Fibroblast of gingiva (primary cell): ENCODE measurements around the gene CCDC86.

ENCODE experiments used
- DNase-seq: peaks from one replicate; pipeline ENCODE4 v3.0.0-alpha.2; 2011; ENCODE audit warnings: low read depth

CCDC86 gene

GRCh38 chr11:60831143-60831500, 10.8 kb upstream of the CCDC86 start:
- peak; percentile 64 for DNase-seq

DNA sequence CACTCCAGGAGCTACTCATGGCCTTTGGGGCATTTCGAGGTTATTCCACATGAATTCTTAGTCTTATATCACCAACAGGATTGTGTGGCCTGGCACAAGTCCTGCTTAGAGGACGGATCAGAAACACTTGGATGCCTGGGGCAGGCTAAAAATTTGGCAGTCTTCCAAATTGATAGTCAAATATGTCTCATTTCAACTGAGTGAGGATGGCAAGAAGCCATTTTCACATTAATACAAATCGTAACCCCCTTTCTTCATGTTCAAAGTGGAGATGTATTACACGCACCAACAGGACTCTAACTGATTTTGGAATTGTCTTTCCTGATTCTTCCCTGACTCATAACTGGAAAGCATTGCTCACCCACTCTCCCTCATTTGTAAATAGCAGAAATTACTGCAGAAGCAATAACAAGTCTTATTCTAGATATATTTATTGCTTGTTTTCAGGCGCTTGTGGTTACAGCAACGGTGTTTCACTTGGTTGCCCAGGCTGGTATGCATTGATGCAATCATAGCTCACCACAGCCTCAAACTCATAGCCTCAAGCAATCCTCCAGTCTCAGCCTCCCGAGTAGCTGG, 10.3 kb upstream of the CCDC86 start:
- peak; percentile 24 for DNase-seq

DNA sequence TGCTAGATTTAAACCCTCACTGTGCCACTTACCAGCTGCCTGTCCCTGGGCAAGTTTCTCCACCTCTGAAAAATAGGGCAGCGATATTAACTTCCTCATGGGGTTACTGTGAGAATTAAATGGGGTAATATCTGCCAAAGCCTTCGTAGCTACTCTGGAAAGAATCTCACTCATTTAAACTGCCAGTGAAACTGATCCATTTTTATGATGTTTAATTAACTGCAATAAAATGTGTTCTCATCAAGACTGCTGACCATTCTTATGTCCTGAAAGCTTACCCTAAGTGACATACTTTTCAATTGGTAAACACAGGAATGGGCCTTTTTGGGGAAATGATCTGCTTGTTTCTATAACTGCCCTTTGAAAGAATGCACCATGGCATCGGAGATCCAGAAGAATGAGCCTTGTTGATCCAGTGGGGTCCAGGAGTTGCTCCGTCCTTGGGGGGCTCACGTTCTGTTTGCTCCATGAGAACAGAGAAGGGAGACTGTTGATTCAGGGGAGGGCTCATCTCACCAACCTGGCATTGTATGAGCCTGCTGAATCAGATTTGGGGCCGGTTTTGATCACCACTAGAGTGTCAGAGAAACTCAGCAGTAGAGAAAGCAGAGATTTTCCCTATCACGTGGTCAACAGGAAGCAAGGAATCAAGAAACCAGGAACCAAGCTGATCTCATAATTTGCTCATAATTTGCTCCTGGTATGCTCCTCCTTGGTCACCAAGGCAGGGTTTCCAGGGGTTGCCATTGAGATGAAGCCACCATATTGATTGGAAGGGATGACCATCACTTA, 7.0 kb upstream of the CCDC86 start:
- DNase-seq, result no peak

DNA sequence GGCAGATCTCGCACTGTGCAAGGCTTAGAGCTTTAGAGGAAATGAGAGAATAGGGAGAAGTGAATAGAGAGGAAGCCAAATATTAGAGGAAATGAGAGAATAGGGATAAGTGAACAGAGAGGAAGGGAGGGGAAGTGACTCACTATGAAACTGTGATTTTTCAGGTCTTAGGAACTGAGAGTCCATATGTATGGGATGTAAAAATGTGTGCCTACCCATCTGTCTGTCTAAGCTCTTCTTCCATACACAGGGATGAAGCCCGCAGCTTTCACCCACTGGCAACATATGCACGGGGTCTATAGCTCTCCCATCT, 6.4 kb upstream of the CCDC86 start:
- DNase-seq, result no peak

DNA sequence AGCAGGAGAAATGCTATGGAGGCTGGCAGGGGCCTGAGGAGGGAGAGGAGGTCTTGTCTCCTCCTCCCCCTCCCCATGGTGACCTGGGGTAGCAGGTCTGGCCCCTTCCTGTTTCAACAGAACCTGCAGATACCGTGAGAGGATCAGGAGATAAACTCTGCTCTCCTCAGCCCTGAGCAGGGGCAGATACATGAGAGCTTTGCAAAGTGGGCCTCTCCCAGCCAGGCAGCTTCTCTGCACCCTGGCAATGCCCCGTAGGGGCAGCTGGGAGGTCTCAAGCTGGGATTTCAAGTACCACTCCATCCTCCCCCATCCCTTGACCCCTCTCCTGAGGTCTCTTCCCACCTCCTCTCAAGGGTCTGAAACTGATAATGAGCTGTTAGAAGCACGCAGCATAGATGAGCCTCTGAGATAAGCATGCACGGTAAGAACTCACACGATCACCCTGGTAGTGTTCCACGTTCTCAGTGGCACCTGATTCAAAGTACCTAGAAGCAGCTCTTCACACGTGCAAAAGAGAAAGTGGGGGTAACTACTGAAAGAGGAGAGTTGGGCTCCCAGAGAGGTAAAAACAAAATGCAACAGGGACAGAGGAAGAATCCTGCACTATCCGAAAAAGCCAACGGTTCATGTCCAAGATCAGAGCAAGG, 4.9 kb upstream of the CCDC86 start:
- no peak for DNase-seq

GRCh38 chr11:60838132-60838531, 3.8 kb upstream of the CCDC86 start:
- no peak for DNase-seq

DNA sequence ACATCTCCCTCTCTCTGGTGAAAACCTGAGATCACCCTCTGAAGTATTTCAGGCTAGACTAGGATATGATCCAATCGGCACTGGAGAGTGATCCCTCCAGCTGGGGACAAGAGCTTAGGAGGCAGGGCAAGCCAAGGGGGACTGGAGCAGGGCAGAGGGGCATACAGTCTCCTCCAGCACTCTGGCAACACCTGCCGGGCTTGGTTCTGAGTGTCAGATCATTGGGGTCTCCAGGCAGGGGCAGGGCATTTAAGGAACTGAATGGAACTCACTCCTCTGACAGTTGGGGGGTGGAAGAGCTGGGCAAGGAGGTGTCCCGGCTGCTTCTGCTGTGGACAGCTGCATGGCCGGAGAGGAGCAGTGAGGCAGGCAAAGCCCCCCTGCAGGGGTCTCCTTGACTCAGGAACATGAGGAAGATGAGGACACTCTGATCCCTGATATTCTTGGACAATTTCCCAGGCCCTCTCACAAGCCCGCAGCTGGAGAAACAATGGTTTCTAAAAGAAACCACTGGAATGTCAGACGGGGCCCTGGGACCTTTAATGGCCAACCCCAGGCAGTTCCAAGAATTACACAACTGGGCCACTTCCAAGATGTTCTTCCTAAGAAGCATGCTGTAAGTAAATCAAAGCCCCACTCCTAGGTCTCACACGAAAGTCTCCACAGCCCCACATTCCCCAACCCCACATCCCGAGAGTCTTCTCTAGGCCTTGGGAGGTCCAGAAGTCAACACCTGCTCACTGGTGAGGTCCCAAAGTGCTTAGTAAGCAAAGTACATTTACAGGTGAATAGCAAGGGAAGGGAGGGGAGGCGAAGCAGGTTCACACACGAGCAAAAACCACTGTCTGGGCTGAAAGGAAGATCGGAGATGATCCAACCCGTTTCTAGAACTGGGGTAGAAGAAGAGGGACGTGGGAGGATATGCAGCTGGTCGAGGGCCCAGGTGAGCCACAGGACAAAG, 1.2 kb upstream of the CCDC86 start:
- DNase-seq, result peak; percentile 92

- DNase-seq, result no peak
Measured at GRCh38 chr11:60842668-60843600, 1.0 kb downstream of the CCDC86 start.

- no peak for DNase-seq
Measured at GRCh38 chr11:60844045-60844869, 2.3 kb downstream of the CCDC86 start.

- DNase-seq, result no peak
Measured at GRCh38 chr11:60844870-60845221, 2.9 kb downstream of the CCDC86 start.

- DNase-seq, result no peak
Measured at GRCh38 chr11:60845338-60845737, 3.4 kb downstream of the CCDC86 start.

DNA sequence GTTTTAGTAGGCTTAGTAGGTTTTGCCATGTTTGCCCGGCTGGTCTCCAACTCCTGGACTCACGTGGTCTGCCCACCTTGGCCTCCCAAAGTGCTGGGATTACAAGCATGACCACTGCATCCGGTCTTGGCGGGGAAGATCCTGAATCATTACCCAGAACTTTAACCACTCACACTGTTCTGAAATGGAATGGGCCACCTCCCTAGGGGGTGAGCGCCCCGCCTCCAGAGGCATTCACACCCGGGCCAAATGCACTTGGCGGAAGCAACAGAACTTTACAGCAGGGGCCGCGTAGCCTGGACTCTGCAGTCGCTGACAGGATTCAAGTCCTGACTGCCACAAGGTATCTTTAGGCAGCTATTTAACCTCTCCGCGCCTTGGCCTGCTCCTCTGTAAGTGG, 5.4 kb downstream of the CCDC86 start:
- DNase-seq, result no peak

GRCh38 chr11:60847896-60848295, 6.0 kb downstream of the CCDC86 start:
- no peak for DNase-seq

GRCh38 chr11:60848714-60849151, 6.8 kb downstream of the CCDC86 start:
- no peak for DNase-seq

DNA sequence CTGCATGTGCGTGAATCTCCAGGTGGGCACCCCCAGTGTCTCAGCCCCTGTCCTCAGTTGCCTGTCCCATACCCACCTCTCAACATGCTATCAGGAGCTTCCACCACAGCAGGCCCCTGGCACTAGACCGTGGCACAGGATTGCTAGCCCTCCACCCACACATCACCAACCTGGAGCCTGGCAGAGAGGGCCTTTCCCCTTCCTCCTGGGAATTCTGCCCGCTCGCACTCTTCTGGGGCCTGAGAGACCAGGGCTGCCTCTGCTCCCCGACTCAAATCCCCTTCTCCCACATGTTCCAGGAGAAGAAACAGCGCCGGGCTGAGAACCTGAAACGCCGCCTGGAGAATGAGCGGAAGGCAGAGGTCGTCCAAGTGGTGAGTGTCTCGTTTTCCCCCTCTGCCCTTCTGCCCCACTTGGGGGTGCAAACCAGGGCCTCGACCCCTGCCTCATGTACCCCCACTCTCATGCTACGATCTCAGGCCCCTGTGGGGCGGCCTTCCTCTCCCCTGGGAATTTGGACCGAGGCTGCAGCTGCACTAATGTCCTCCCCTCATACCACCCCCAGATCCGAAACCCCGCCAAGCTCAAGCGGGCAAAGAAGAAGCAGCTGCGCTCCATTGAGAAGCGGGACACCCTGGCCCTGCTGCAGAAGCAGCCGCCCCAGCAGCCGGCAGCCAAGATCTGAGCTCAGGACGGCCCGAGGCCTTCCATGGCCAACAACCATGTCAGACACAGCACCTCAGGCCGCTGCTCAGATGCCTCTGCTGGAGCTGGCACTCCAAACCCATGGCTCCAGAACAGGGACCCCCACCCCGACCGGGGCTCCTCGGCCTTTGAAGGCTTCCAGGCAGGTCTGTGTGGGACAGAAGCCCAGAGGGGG, 8.0 kb downstream of the CCDC86 start:
- no peak for DNase-seq

- DNase-seq, result no peak
Measured at GRCh38 chr11:60851327-60852104, 9.6 kb downstream of the CCDC86 start.

DNA sequence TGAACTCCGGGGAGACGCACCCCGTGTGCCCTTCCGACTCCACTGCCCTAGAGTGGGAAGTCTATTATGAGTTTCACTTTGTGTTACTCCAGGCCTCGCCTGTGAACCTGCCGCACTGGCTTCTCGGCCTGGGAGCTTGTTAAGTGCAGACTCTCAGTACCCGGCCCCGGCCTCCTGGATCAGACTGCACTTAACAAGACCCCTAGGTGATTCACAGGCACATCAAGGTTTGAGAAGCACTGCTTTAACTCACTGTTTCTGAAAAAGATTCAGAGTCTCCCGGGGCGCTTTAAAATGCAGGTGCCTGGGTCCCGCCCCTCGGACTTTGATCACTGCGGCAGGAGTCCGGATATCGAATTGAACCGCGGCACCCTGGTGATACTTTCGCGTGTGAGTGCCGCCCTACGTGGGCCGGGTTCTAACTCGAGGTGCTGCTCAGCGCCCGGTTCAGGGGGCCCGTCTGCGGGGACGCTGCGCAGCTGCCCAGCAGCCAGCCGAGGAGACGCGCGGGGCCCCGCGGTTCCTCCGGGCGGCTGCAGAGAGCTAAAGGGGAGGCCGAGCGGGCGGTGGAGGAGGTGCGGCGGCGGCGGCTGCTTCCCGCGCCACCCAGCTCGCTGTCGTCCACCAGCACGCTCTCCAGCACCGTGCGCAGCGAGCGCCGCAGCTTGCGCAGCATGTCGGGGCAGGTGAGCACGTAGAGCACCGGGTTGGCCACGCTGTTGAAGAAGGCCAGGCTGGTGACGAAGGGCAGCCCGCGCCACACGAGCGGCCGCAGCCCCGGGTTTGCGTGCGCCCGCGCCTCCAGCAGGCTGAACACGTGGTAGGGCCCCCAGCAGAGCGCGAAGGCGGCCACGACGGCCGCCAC, 10.4 kb downstream of the CCDC86 start:
- no peak for DNase-seq
